GM18520 (cell line): ENCODE measurements around the gene SSH2.

ENCODE experiments used
- ATAC-seq: cut with Tn5 transposase; IDR thresholded peaks from one replicate; pipeline ENCODE4 v1.9.1; 2021; ENCODE audit not compliant: unreplicated experiment

The SSH2 gene

DNA sequence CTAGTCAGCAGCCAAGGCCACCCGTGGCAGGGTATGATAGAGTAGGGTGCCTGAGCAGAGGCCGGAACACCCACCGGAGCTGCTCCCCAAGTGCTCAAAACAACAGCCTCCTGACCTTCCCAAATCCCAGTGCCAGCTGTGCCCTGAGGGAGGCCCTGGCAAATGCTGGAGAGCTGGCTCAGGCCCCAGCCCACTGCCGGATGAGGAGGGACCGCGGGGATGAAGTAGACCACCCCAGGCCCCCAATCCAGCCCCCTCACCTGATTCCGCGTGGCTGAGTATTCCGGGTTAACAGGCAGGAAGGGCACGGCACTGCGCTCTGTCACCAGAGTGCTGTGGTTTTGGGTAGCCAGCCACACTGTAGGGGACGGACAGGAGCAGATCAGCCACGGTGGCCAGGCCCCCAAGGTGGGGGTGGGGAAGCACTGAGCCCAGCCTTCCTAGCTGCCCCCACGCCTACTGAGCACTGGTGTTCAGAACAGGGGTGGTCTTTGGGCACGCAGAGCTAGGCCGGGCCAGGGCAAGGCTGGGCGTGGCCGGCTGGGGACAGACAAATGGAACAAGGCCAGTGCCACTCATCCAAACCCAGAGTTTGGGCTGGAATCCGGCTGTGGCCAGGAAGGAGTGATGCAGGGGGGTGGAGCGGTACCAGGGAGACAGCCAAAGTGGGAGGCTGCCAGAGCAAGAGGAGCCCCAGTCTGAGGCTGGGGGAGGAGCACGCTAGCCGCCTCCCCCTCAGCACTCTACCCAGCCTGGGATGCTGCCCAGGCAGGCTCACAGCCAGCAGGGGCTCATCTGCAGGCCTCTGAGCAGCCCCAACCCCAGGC is 352.4 kb downstream of the SSH2 start:
- no peak for ATAC-seq

DNA sequence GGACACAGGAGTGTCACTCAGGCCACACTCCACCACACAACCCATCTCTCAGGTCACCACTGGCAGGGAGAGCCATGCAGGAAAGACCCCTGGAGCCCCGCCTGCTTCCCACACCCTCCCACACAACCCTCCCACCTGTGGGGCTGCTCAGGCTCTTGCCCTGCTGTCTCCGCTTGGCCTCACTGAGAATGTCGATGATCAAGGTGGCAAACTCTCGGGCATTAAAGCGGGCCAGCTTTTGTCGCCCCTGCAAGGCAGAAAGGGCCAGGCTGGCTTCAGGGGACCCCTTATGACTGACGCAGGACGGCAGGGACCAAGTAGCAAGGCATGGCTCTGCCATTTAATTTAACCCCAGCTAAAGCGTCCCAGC is 353.0 kb downstream of the SSH2 start:
- no peak for ATAC-seq

DNA sequence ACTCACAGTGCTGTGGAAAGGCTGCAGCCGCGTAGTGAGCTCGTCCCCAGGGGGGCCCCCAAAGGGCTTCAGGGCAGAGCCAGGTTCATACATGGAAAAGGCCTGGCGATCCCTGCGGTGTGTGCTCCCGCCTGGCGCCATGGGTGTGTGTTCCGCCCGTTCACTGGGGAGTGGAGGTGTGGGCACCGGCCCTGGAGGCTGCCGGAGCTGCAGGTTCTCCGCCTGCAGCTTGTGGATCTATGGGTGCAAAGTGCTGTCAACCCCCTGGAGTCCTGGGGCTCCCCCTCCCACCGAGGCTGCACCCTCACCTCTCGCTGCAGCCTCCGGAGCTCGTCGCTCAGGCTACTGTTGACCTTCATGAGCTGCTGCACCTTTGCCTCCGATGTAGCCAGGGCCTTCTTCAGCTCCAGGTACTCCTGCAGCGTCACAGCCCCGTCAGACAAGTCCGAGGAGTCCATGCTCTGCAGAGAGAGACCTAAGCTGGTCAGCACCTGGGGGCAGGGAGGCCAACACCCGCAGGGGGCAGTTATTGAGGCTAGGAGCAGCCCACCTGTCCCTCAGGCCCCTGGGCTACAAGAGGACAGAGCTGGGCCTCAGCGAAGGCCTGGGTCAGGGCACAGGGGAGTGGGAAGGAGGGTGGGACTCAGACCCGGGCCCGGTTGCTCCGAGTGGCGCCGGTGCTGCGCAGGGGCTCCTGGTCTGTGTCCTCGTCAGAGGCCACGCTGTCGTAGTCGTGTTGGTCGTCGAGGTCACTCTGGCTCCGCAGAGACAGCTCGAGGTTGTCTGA is 353.6 kb downstream of the SSH2 start:
- ATAC-seq: no peak
